ENCODE data around the gene DMRT2.

Gene DMRT2

GRCh38 chr9:1087120-1087881, 37.1 kb downstream of the DMRT2 start:
- in situ Hi-C loops (cut with HindIII; ENCODE audit: low pct_ligation_motif_present, low sequenced_read_pairs) = no loop called here
- TF ChIP-seq, protein P1, sequence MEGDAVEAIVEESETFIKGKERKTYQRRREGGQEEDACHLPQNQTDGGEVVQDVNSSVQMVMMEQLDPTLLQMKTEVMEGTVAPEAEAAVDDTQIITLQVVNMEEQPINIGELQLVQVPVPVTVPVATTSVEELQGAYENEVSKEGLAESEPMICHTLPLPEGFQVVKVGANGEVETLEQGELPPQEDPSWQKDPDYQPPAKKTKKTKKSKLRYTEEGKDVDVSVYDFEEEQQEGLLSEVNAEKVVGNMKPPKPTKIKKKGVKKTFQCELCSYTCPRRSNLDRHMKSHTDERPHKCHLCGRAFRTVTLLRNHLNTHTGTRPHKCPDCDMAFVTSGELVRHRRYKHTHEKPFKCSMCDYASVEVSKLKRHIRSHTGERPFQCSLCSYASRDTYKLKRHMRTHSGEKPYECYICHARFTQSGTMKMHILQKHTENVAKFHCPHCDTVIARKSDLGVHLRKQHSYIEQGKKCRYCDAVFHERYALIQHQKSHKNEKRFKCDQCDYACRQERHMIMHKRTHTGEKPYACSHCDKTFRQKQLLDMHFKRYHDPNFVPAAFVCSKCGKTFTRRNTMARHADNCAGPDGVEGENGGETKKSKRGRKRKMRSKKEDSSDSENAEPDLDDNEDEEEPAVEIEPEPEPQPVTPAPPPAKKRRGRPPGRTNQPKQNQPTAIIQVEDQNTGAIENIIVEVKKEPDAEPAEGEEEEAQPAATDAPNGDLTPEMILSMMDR (IDR thresholded peaks at IDR 0.05; ENCODE audit: low read depth, low read length, missing control alignments) = no peak
- Histone ChIP-seq H3K27me3 (replicated peaks) (no peaks in the 10 kb centered on the region), H3K36me3 (replicated peaks) (no peaks in the 10 kb centered on the region), H3K27ac (no peak overlapping the region), H3K4me3 (ENCODE audit: low read depth, low read length) (no peak overlapping the region)
- no peak for DNase-seq

DNA sequence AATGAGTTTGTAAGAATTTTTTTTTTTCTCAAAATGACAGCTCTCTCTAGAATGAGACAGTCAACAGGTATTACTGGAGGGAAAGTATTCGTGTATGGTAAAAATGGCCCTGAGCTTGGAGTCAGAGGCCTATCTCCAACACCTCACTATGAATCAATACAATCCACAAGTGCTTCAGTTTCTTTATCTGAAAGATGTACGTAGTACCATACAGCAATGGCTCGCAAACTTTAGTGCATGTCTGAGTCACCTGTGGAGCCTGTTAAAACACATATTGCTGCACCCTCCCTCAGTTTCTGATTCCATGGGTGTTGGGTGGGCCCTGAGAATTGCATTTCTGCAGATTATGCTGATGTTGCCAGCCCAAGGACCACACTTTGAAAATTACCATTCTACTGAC, 44.6 kb downstream of the DMRT2 start:
- no peak for DNase-seq
- H3K4me3 ChIP-seq (ENCODE audit: low read depth, low read length) = no peak overlapping the region
- no peaks in the 10 kb centered on the region for H3K27me3 ChIP-seq (replicated peaks)
- H3K27ac ChIP-seq = no peak overlapping the region
- TF ChIP-seq, protein P1 (IDR thresholded peaks at IDR 0.05; ENCODE audit: low read depth, low read length, missing control alignments) = no peak
- H3K36me3 ChIP-seq (replicated peaks) = no peaks in the 10 kb centered on the region
- in situ Hi-C loops (cut with HindIII; ENCODE audit: low pct_ligation_motif_present, low sequenced_read_pairs) = no loop called here

GRCh38 chr9:1096155-1096964, 46.2 kb downstream of the DMRT2 start:
- in situ Hi-C loops (cut with HindIII; ENCODE audit: low pct_ligation_motif_present, low sequenced_read_pairs) = no loop called here
- no peak for DNase-seq
- no peak overlapping the region for H3K27ac ChIP-seq
- no peaks in the 10 kb centered on the region for H3K36me3 ChIP-seq (replicated peaks)
- TF ChIP-seq, protein P1 (IDR thresholded peaks at IDR 0.05; ENCODE audit: low read depth, low read length, missing control alignments) = no peak
- no peak overlapping the region for H3K4me3 ChIP-seq (ENCODE audit: low read depth, low read length)
- no peaks in the 10 kb centered on the region for H3K27me3 ChIP-seq (replicated peaks)

GRCh38 chr9:1098551-1098950, 48.4 kb downstream of the DMRT2 start:
- Histone ChIP-seq H3K27ac (no peak overlapping the region), H3K27me3 (replicated peaks) (no peaks in the 10 kb centered on the region), H3K4me3 (ENCODE audit: low read depth, low read length) (no peak overlapping the region), H3K36me3 (replicated peaks) (no peaks in the 10 kb centered on the region)
- DNase-seq = no peak
- in situ Hi-C loops (cut with HindIII; ENCODE audit: low pct_ligation_motif_present, low sequenced_read_pairs) = no loop called here
- TF ChIP-seq, protein P1 (IDR thresholded peaks at IDR 0.05; ENCODE audit: low read depth, low read length, missing control alignments) = no peak

GRCh38 chr9:1100201-1100600, 50.0 kb downstream of the DMRT2 start:
- Histone ChIP-seq H3K27me3 (replicated peaks) (no peaks in the 10 kb centered on the region), H3K27ac (no peak overlapping the region), H3K36me3 (replicated peaks) (no peaks in the 10 kb centered on the region), H3K4me3 (ENCODE audit: low read depth, low read length) (no peak overlapping the region)
- TF ChIP-seq, protein P1 (IDR thresholded peaks at IDR 0.05; ENCODE audit: low read depth, low read length, missing control alignments) = no peak
- in situ Hi-C loops (cut with HindIII; ENCODE audit: low pct_ligation_motif_present, low sequenced_read_pairs) = no loop called here
- no peak for DNase-seq
